Nucleus accumbens (tissue), 56 donors: Measurements from ENCODE around the gene KHDC1L.
"Not testable (repeated sequence)": the region's sequence is repeated elsewhere in the genome, so short reads cannot be mapped to it uniquely, and the experiment has no call there.

Source experiments
- DNase-seq, 56 donors: peaks; one replicate each; lab custom pipeline; 2025; lab: John Stamatoyannopoulos, UW

KHDC1L gene

GRCh38 chr6:73207221-73207837, 18.0 kb downstream of the KHDC1L start:
- DNase-seq, result no peak

- DNase-seq, result no peak
These were observed 21.0 kb downstream of the KHDC1L start for GRCh38 chr6:73204252-73204651.

GRCh38 chr6:73203098-73203497, 22.2 kb downstream of the KHDC1L start:
- DNase-seq, result no peak

GRCh38 chr6:73200735-73201134, 24.6 kb downstream of the KHDC1L start:
- no peak for DNase-seq

GRCh38 chr6:73200247-73200646, 25.0 kb downstream of the KHDC1L start:
- DNase-seq, result no peak

GRCh38 chr6:73194744-73195143, 30.6 kb downstream of the KHDC1L start:
- no peak for DNase-seq

GRCh38 chr6:73193302-73193701, 32.0 kb downstream of the KHDC1L start:
- not testable (repeated sequence) for DNase-seq

GRCh38 chr6:73182021-73182607, 43.2 kb downstream of the KHDC1L start:
- no peak for DNase-seq

- peak in 4 of 56 donors; percentile 1 to 31 (median 18) for DNase-seq
These were observed 44.3 kb downstream of the KHDC1L start for GRCh38 chr6:73180763-73181619.

GRCh38 chr6:73180076-73180738, 45.1 kb downstream of the KHDC1L start:
- DNase-seq, result peak in 2 of 56 donors; percentile 7 to 31

GRCh38 chr6:73177221-73177944, 47.9 kb downstream of the KHDC1L start:
- DNase-seq, result peak in 10 of 56 donors; percentile 5 to 40 (median 19)

GRCh38 chr6:73176057-73176456, 49.2 kb downstream of the KHDC1L start:
- DNase-seq, result peak in 1 of 56 donors; percentile 9

GRCh38 chr6:73174646-73175045, 50.6 kb downstream of the KHDC1L start:
- no peak for DNase-seq
